Activated CD4-positive, CD25-positive, alpha-beta regulatory T cell treated with anti-CD3 and anti-CD28 coated beads, Interleukin-2, amount 50 U/mL, for 72 hours (primary cell): Measurements from ENCODE around the gene GFRA1.

Experiments
- DNase-seq: peaks from one replicate; pipeline ENCODE4 v3.0.0; 2021

Gene GFRA1

GRCh38 chr10:116156819-116157218, 116.2 kb downstream of the GFRA1 start:
- DNase-seq, result no peak

GRCh38 chr10:116155191-116155590, 117.8 kb downstream of the GFRA1 start:
- DNase-seq, result no peak

- DNase-seq, result no peak
Observed at GRCh38 chr10:116154651-116155050, 118.4 kb downstream of the GFRA1 start.

GRCh38 chr10:116151076-116151475, 121.9 kb downstream of the GFRA1 start:
- DNase-seq, result no peak

GRCh38 chr10:116150606-116151005, 122.4 kb downstream of the GFRA1 start:
- no peak for DNase-seq

- no peak for DNase-seq
Observed at GRCh38 chr10:116147147-116147905, 125.7 kb downstream of the GFRA1 start.

- no peak for DNase-seq
Observed at GRCh38 chr10:116146372-116147140, 126.5 kb downstream of the GFRA1 start.

GRCh38 chr10:116143673-116144222, 129.3 kb downstream of the GFRA1 start:
- no peak for DNase-seq

- DNase-seq, result no peak
Observed at GRCh38 chr10:116141855-116142254, 131.2 kb downstream of the GFRA1 start.

- DNase-seq, result no peak
Observed at GRCh38 chr10:116141246-116141645, 131.8 kb downstream of the GFRA1 start.

GRCh38 chr10:116139886-116140285, 133.1 kb downstream of the GFRA1 start:
- no peak for DNase-seq

GRCh38 chr10:116138897-116139296, 134.1 kb downstream of the GFRA1 start:
- DNase-seq, result no peak

- DNase-seq, result no peak
Observed at GRCh38 chr10:116136261-116136660, 136.7 kb downstream of the GFRA1 start.

- DNase-seq, result no peak
Observed at GRCh38 chr10:116134322-116134721, 138.7 kb downstream of the GFRA1 start.

- DNase-seq, result no peak
Observed at GRCh38 chr10:116133634-116134033, 139.4 kb downstream of the GFRA1 start.

- no peak for DNase-seq
Observed at GRCh38 chr10:116132780-116133399, 140.1 kb downstream of the GFRA1 start.

- DNase-seq, result no peak
Observed at GRCh38 chr10:116130006-116130405, 143.0 kb downstream of the GFRA1 start.

GRCh38 chr10:116126954-116127695, 145.9 kb downstream of the GFRA1 start:
- no peak for DNase-seq

GRCh38 chr10:116126239-116126638, 146.8 kb downstream of the GFRA1 start:
- DNase-seq, result no peak

- DNase-seq, result no peak
Observed at GRCh38 chr10:116125180-116125579, 147.8 kb downstream of the GFRA1 start.

GRCh38 chr10:116124777-116125176, 148.2 kb downstream of the GFRA1 start:
- no peak for DNase-seq

- DNase-seq, result no peak
Observed at GRCh38 chr10:116122664-116123063, 150.3 kb downstream of the GFRA1 start.
